Activated T-cell treated with anti-CD3 and anti-CD28 coated beads for 24 hours (primary cell): ENCODE measurements around the gene BTN3A1.
"Not testable (repeated sequence)": the region's sequence is repeated elsewhere in the genome, so short reads cannot be mapped to it uniquely, and the experiment has no call there.

Experiments used
- DNase-seq: peaks from one replicate; pipeline ENCODE4 v3.0.0-alpha.2; 2020; ENCODE audit warnings: low read depth

Gene BTN3A1

DNA sequence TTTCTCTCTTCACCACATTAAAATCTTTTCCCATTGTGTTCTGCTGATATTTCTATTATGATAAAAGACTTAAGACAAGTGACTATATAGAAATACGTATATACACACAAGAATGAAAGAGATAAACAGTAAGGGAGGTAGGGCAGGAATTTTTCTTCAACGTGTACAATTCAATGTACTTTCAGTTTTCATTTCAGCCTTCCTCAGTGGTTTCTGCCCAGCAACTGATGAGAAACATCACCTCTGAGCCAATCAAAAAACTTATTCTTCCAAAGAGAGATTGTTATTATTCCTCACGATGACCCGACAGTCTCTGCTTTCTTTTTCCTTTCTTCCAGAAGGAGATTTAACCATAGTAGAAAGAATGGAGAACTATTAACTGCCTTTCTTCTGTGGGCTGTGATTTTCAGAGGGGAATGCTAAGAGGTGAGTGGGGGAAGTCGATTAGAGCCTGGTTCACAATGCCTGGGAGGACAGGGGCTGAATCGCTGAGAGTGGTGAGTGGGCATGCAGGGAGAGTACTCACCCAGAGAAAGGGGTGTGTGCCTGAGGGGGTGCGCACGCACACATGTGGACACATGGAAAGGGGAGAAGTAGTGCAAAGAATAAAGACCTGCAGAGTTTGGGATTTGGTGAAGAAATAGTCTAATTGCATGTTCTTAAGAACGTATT is at the start of gene BTN3A1:
Gene BTN3A1 (plus strand): TSS at position 289 of the 672 bp plus-strand sequence. CDS start 3,289 bp downstream, outside the sequence.
- DNase-seq: peak; percentile 45

DNA sequence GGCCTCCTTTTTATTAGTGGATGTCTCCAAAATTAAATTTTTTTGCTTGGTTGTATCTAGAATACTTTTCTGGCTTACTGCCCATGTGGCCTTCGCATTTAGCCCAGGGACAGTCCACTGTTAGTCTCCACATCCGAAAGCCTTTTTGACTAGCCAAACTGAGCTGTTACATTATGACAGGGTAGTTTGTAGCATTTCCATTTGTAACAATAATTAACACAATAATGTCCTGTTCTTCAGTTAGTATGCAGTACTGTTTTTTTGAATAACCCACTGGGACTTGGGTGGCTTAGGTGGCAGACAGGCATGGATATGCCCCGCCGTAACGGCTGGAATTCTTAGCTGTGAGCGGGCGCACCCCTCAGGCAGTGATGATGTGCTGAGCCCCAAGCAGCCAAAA is 49.8 kb upstream of the BTN3A1 start:
- no peak for DNase-seq

DNA sequence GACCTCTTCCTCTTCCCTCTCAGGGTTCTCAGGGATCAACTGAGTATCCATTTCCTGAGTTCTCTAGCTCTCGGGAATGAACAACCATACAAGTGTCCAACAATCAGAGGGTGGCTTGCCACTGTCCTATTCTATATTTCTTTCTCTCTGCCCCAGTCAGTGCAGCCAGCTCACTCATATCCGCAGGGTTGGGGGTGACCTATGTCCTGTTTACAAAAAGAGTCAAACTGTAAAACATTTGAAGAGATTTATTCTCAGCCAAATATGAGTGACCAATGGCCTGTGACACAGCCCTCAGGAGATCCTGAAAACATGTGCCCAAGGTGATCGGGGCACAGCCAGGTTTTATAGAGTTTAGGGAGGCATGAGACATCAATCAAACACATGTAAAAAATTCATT is 47.9 kb upstream of the BTN3A1 start:
- DNase-seq: no peak

DNA sequence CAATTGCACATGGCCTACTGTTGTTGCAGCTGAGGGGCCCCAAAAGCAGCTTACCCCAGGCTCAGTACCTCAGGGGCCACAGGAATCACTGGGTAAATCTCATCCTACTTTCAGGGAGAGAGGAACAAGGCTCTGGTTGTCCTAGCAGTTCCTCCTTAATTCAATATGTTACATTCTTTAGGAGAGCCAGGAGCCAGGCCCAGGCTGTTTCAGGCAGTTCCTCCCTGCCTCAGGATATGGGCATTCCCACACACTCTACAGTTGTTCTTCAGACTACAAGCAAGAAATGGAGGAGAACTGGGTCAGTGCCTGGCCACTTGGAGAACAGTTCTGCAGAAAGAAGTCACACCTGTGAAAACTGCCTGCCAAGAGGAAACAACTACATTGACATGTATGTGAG is 46.7 kb upstream of the BTN3A1 start:
- DNase-seq: no peak

DNA sequence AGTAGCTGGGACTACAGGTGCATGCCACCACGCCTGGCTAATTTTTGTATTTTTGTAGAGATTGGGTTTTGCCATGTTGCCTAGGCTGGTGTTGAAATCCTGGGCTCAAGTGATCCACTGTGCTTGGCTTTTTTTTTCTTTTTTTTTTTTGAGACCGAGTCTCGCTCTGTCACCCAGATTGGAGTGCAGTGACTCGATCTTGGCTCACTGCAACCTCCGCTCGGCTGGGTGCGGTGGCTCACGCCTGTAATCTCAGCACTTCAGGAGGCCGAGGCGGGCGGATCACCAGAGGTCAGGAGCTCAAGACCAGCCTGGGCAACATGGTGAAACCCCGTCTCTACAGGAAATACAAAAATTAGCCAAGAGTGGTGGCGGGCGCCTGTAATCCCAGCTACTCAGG is 44.5 kb upstream of the BTN3A1 start:
- DNase-seq: not testable (repeated sequence)

DNA sequence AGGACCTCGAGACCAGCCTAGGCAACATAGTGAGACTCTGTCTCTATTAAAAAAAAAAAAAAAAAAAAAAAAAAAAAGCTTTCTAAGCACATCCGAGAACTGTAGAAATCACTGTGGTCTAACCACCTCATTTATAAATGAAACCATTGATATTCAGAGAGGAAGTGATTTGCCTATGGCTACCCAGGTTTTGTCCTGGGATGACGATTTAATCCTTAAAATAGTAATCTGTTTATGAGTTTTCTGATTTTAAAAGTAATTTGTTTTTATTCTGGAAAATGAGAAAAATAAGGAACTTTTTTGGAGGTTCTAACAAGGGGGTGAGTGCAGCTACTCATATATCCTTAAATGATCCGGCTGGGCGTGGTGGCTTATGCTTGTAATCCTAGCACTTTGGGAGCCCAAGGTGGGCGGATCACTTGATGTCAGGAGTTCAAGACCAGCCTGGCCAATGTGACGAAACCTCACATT is 43.5 kb upstream of the BTN3A1 start:
- DNase-seq: no peak

DNA sequence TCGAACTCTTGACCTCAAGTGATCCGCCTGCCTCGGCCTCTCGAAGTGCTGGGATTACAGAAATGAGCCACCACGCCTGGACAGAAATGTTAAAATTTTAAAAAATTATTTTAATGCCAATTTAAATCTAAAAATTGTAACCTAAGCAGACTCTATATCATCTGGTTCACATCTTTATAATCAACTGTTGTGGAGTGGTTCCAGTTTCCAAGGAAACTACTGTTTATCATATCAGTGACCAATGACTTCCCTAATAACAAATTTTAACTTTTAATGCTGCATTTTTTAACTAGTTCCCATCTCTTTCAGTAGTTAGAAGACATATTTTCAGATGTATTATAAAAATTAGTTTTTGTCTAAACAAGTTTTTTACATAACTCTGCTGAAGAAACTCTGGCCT is 42.3 kb upstream of the BTN3A1 start:
- no peak for DNase-seq

DNA sequence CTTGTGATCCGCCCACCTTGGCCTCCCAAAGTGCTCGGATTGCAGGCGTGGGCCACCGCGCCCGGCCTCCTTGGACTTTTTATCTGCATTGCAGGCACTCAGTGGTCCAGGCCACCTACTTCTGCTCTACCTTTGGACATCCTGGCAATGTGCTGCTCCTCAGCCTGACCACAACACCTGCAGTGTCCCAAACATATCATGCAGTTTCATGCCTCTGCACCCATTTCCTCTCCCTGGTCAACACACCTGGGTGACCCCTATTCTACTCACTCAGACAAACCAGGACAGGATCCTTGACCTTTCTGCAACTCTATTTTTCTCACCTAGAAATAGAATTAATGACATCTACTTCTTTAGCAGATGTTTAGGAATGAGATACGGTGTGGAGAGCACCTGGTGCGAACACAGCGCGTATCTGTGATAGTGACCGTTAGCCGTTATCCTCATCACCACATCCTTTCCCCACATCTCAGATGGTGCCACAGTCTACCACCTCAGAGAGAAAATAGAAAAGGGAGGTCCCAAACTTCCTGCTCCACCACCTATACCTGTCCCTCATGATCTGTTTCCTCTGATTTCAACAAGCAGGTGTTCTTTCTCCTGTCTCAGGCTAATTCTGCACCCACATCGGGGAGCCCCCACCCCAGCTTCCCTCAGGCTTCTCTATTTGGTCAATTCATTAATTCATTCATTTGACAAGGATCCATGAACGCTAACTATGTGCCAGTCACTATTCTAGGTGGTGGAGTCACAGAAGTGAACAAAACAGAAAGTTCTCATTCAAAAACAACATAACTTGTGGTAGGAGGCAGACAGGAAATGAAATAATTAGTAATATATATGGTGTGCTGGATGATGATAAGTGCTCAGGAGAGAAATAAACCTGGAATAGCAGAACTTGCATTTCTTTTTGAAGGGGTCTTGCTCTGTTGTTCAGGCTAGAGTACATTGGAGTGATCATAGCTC is 41.3 kb upstream of the BTN3A1 start:
- no peak for DNase-seq

DNA sequence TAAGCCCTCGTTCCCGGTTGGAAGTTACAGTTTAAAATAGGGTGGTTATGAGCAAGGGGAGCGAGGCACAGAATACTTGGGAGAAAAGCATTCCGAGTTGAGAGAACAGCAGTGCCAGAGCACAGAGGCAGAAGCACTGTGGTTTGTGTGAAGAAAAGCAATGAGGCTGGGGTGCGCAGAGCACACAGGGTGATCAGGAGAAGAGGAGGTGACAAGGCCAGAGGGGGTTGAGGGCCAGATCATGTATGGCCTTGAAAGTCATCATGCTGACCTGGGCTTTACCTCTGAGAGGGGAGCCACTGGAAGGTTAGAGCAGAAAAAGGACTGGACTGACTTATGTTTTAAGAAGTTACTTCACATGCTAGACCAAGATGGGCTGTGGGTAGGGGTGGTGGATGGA is 40.5 kb upstream of the BTN3A1 start:
- DNase-seq: no peak

DNA sequence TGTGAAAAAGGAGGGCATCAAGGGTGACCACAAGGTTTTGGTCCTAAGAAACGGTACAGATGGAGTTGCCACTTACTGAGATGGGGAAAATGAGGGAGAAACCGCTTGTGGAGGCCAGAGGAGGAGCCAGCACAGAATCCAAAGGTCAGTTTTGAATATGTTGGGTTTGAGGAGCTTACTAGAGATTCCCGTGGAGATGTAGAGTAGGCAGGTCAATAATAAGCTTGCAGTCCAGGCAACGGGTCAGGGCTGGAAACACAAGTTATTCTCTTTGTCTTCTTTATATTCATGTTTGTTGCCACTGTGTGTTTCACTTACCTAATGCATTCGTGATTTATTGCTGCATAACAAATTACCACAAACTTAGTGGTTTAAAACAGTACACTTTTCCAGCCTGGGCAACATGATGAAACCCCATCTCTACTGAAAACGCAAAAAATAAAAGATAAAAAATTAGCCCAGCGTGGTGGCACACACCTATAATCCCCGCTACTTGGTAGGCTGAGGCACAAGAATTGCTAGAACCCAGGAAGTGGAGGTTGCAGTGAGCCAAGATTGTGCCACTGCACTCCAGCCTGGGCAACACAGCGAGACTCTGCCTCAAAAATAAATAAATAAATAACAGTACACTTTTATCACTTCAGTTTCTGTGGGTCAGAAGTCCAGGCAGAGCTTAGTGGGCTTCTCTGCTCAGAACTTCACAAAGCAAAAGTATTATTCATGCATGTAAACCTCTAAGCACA is 39.8 kb upstream of the BTN3A1 start:
- DNase-seq: no peak

DNA sequence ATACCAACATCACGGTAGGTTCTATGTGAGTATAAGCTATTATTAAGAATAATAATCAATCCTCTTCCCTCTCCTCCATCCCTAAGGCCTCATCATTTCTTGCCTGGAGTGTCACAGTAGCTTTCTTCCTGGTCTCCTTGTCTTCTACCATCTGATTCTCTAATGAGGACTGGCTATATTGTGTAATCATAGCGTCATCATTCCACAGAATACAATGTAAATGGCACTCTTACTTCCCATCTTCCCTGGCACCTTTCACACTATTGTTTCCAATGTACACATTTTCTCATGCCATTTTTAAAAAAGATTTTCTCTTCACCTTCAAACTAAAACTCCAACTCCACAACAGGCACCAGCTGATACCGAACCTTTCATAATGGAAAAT is 39.2 kb upstream of the BTN3A1 start:
- no peak for DNase-seq

DNA sequence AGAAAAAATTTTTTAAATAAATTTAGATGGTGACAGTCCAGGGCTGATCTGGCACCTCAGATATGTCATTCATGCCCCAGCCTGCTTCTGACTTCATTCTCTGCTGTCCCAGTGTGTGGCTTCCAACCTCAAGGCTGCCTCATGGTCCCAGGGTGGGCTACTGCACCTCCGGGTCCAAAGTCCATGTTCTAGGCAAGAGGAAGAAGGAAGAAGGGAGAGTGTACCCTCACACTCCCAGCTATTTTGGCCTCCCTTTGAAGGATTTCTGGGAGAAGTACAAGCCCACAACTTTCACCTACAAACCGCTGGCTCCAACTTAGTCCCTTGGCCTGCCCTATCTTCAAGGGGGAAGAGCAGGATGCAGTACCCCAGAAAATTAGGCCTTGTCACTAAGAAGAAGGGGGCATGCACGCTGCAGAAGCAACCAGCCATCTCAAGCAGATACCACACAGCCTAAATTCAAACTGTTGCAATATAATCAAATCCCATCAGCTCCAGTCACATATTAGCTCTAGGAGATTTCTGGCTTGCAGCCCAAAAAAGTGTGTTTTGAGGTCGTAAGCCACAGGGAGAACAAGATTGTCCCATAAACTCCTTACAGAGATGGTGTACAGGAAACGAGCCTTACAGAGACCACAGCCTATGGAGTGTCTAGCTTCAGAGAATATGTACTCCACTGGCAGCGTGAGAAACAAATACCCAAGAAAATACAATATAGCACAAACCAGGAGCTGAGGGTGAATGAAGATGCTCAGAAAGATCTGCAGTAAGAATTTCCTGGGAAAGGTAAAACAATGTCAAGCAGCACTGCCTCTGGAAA is 38.0 kb upstream of the BTN3A1 start:
- DNase-seq: no peak

DNA sequence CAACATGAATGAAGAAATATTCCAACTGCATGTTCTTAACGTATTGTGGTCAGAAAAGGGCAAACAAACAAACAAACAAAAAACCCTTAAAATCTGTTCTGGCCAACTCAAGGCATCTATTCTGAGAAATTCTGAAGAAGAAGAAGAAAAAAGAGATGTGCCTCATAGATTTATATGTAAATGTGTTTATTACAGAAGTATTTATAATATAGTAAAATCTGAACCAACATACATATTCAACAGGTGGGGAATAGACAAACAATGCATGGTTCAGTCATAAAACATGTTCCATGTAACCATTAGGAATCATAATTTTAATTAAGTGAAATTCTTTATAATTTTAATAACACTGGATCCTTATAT is 36.5 kb upstream of the BTN3A1 start:
- DNase-seq: no peak

DNA sequence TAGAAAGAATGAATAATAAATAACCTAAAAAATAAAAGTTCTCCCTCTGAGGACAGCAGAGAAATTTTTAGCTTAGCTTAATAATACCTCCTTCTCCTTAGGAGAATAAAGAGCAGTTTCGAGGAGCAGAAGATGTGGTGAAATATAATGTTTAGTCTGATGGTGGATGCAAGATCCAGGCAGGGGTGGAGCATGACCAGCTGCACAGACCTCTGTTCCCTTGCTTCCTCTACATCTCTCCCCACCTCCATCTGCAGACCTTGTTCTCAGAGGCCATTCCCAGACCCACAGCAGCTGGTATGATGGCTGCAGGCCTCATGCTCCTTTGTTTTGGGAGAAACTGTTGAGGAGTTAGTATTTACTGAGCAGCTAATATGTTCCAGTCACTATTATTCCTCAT is 35.6 kb upstream of the BTN3A1 start:
- DNase-seq: no peak

DNA sequence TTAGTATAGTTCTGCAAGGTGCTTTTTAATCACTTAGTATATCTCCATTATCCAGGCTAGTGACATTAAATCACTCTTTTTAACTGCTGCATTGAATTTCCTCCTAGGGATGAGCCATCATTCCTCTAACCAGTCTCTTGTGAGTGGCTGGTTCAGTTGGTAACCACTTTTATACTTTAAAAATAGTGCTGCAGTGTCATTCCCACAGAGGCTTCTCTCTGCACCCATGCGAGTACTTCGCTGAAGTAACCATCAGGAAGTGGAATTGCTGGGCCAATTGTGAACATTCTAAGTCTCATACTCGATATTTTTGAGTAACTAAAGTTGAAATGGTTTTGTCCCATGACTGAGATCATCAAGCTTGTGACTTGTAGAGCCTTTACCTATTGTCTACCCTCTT is 35.0 kb upstream of the BTN3A1 start:
- DNase-seq: no peak

DNA sequence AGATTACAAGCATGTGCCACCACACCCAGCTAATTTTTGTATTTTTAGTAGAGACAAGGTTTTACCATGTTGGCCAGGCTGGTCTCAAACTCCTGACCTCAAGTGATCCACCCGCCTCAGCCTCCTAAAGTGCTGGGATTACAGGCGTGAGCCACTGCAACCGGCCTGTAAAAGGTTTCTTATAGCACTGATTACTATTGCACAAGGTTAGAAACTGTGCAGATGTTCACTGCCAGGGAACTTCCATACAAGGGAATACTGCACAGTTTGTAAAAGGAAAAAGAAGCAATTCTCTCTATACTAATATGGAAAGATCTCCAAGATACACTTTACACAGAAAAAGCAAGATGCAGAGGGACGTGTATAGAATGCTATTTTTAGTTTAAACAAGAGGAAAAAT is 30.3 kb upstream of the BTN3A1 start:
- DNase-seq: not testable (repeated sequence)

DNA sequence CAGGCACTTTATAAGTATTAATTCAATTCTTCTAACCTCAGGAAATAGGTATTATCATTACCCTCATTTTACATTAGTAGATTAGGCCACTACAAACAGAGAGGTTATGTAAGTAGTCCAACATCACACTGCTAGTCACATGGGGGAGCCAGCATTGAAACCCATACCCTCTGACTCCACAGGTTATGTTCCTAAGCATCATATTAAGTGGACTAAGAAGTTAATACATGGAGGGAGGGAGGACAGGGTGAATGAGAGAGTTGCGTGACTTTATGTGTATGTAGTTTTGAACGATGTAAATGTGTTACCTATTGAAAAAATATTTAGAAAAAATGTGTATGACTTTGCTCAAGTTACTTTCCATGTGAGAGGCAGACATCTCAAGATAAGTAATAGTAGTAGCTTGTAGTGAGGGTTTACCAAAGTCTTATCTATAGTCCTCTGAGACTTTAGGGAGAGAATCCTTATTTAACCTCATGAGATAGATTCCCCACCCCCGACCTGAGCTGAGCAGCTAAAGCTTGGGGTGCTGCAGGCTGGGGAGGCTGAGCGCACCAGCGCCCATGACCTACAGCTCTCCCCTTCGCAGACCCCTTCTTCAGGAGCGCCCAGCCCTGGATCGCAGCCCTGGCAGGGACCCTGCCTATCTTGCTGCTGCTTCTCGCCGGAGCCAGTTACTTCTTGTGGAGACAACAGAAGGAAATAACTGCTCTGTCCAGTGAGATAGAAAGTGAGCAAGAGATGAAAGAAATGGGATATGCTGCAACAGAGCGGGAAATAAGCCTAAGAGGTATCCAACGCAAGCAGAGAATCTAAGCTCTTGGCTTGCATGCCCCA is 29.5 kb upstream of the BTN3A1 start:
- no peak for DNase-seq

DNA sequence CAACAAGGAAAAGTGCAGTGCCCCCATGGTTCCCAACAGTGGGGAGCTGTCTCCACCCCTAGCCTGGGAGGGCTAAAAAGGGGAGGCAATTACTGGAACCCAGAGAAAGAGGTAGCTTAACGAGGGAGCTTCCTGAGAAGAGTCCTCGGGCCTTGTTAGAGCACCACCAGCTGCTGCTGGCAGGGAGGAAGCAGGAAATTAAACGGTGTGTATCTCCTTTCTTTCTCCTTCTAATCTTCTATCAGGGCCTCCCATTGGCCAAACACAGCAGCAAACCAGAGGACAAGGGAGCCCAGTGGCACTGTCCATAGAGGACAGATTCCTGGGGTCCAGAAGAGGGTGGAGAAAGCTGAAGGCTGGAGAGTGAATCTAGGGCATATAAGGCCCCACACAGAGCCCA is 26.8 kb upstream of the BTN3A1 start:
- DNase-seq: no peak

DNA sequence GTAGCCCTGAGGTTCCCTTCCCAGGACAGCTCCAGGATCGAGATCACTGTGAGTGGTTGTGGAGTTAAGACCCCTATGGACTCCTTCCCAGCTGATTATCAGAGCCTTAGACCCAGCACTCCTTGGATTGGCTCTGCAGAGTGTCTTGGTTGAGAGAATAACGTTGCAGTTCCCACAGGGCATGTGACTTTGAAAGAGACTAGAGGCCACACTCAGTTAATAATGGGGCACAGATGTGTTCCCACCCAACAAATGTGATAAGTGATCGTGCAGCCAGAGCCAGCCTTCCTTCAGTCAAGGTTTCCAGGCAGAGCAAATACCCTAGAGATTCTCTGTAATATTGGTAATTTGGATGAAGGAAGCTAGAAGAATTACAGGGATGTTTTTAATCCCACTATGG is 24.4 kb upstream of the BTN3A1 start:
- DNase-seq: no peak

DNA sequence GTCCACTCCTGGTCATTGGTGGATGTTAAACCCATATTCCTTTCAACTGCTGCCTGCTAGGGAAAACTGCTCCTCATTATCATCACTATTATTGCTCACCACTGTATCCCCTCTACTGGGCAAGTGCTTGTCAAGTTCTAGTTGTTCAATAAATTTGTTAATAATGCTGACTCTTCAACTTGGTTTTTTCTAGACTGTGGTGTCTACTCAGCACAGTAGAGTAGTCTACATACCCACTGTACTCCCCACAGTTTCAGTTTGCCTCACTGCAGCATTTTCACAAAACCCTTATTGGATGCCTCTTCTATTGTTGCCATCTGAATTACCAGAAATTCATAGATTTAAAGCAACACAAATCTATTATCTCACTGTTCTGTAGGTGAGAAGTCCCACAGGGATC is 23.9 kb upstream of the BTN3A1 start:
- not testable (repeated sequence) for DNase-seq

DNA sequence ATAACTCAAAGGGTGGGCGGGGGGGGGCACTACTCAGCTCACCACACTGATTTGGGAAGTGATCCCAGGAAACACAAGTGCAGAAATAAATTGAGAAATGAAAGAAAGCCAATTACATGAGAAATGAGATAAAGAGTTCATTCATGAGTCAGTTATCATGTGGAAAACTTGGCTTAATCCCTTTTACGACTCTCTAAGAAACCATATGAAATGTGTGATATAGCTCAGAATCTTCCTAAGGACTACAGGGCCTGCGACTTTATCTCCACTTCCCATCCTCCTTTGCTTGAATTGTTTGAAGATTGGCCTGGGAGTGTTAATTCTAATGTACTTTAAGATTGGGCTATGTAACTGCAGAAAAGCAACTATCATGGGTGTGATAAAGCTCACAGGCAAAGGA is 22.8 kb upstream of the BTN3A1 start:
- no peak for DNase-seq
